ENCODE results near the gene CIP2A. TPM values are rescaled to one million over a fixed set of nuclear protein-coding genes. Genes with fewer than 3 reads are reported as not detected.

The CIP2A gene
- total RNA-seq, 4 donors from 2014 or later = 2.0 to 6.2 (median 2.1) TPM

GRCh38 chr3:108509263-108509662 lies 80.0 kb downstream of the CIP2A start:
- no peaks in the 10 kb centered on the region for H3K27me3 ChIP-seq
- no peak overlapping the region for H3K27ac ChIP-seq (replicated peaks in 1 of 4)
- H3K4me3 ChIP-seq = no peak overlapping the region
- no peaks in the 10 kb centered on the region for H3K9me3 ChIP-seq
- TF ChIP-seq POLR2A (IDR thresholded peaks at IDR 0.05; ENCODE audit: low read depth) (no peak), EP300 (IDR thresholded peaks at IDR 0.05) (no peak), POLR2AphosphoS5 (IDR thresholded peaks at IDR 0.05) (no peak), CTCF (IDR thresholded peaks at IDR 0.05) (no peak)
- DNase-seq (ENCODE audit: extremely low spot score) = no peak
- WGBS = 69% methylated on average over 3 of the region's 3 CpGs
- H3K4me1 ChIP-seq = peaks cover 0 to 9% (median 5%) of the 10 kb centered on the region in 4 donors
- intact Hi-C loops (cut with DNase I) = no loop called here
- no peaks in the 10 kb centered on the region for H3K36me3 ChIP-seq

- TF ChIP-seq POLR2AphosphoS5 (IDR thresholded peaks at IDR 0.05) (no peak), POLR2A (IDR thresholded peaks at IDR 0.05; ENCODE audit: low read depth) (no peak), CTCF (IDR thresholded peaks at IDR 0.05) (no peak), EP300 (IDR thresholded peaks at IDR 0.05) (no peak)
- no peak for DNase-seq (ENCODE audit: extremely low spot score)
- H3K4me1 ChIP-seq = peaks cover 0 to 9% (median 4%) of the 10 kb centered on the region in 4 donors
- H3K36me3 ChIP-seq = no peaks in the 10 kb centered on the region
- no peaks in the 10 kb centered on the region for H3K27me3 ChIP-seq
- H3K4me3 ChIP-seq = no peak overlapping the region
- H3K27ac ChIP-seq (replicated peaks in 1 of 4) = no peak overlapping the region
- no peaks in the 10 kb centered on the region for H3K9me3 ChIP-seq
- intact Hi-C loops (cut with DNase I) = no loop called here
Measured at GRCh38 chr3:108507902-108508301, 81.3 kb downstream of the CIP2A start.

- intact Hi-C loops (cut with DNase I) = no loop called here
- no peak overlapping the region for H3K27ac ChIP-seq (replicated peaks in 1 of 4)
- H3K4me1 ChIP-seq = peaks cover 0 to 9% (median 2%) of the 10 kb centered on the region in 4 donors
- no peak for DNase-seq (ENCODE audit: extremely low spot score)
- 88% methylated on average over 1 of the region's 1 CpG for WGBS
- TF ChIP-seq CTCF (IDR thresholded peaks at IDR 0.05) (no peak), POLR2AphosphoS5 (IDR thresholded peaks at IDR 0.05) (no peak), EP300 (IDR thresholded peaks at IDR 0.05) (no peak), POLR2A (IDR thresholded peaks at IDR 0.05; ENCODE audit: low read depth) (no peak)
- no peak overlapping the region for H3K4me3 ChIP-seq
- H3K36me3 ChIP-seq = no peaks in the 10 kb centered on the region
- H3K9me3 ChIP-seq = no peaks in the 10 kb centered on the region
- H3K27me3 ChIP-seq = no peaks in the 10 kb centered on the region
Measured at GRCh38 chr3:108505811-108506210, 83.4 kb downstream of the CIP2A start.

- H3K27ac ChIP-seq (replicated peaks in 1 of 4) = no peak overlapping the region
- TF ChIP-seq EP300 (IDR thresholded peaks at IDR 0.05) (no peak), CTCF (IDR thresholded peaks at IDR 0.05) (no peak), POLR2A (IDR thresholded peaks at IDR 0.05; ENCODE audit: low read depth) (no peak), POLR2AphosphoS5 (IDR thresholded peaks at IDR 0.05) (no peak)
- no peak for DNase-seq (ENCODE audit: extremely low spot score)
- no peaks in the 10 kb centered on the region for H3K36me3 ChIP-seq
- intact Hi-C loops (cut with DNase I) = no loop called here
- no peak overlapping the region for H3K4me3 ChIP-seq
- no peaks in the 10 kb centered on the region for H3K9me3 ChIP-seq
- peaks cover 0 to under 1% (median 0%) of the 10 kb centered on the region in 4 donors for H3K4me1 ChIP-seq
- no peaks in the 10 kb centered on the region for H3K27me3 ChIP-seq
Measured at GRCh38 chr3:108503722-108504121, 85.5 kb downstream of the CIP2A start.

- 96% methylated on average over 5 of the region's 5 CpGs for WGBS
- no peak for DNase-seq (ENCODE audit: extremely low spot score)
- Histone ChIP-seq H3K4me3 (no peak overlapping the region), H3K27me3 (no peaks in the 10 kb centered on the region), H3K4me1 (no peaks in the 10 kb centered on the region), H3K9me3 (no peaks in the 10 kb centered on the region), H3K27ac (replicated peaks in 1 of 4) (no peak overlapping the region), H3K36me3 (no peaks in the 10 kb centered on the region)
- TF ChIP-seq POLR2A (IDR thresholded peaks at IDR 0.05; ENCODE audit: low read depth) = no peak
- TF ChIP-seq POLR2AphosphoS5 (IDR thresholded peaks at IDR 0.05) = no peak
- no peak for TF ChIP-seq EP300 (IDR thresholded peaks at IDR 0.05)
- no peak for TF ChIP-seq CTCF (IDR thresholded peaks at IDR 0.05)
- intact Hi-C loops (cut with DNase I) = no loop called here
Measured at GRCh38 chr3:108501535-108501934, 87.7 kb downstream of the CIP2A start.
